ENCODE measurements around the gene IREB2. TPM values are rescaled to one million over a fixed set of nuclear protein-coding genes. Genes with fewer than 3 reads are reported as not detected.

The IREB2 gene
- total and polyA plus RNA-seq, 4 donors = 9.8 to 71.5 (median 38.4) TPM

- H3K27ac ChIP-seq (ENCODE audit: low read depth in 1 of 2, low read length in 1 of 2) = no peak overlapping the region
- H3K4me1 ChIP-seq (ENCODE audit: control insufficient read depth in 5 of 5, insufficient read depth in 5 of 5, low read length in 5 of 5) = peaks cover 4 to 27% (median 13%) of the 10 kb centered on the region in 5 donors
- peaks cover 0 to 6% (median 3%) of the 10 kb centered on the region in 4 donors for H3K36me3 ChIP-seq (ENCODE audit: control insufficient read depth in 4 of 4, insufficient read depth in 4 of 4, low read length in 4 of 4)
- no peak overlapping the region for H3K4me3 ChIP-seq
- H3K27me3 ChIP-seq (ENCODE audit: control insufficient read depth in 3 of 3, insufficient read depth in 3 of 3, low read length in 2 of 3) = no peaks in the 10 kb centered on the region
- H3K9me3 ChIP-seq (ENCODE audit: control insufficient read depth in 4 of 4, insufficient read depth in 3 of 4, low read length in 3 of 4) = no peaks in the 10 kb centered on the region
- no peak for ATAC-seq (ENCODE audit: insufficient read depth, low FRiP score)
- H3K9ac ChIP-seq (ENCODE audit: insufficient read depth in 1 of 2, low read length in 2 of 2) = no peak overlapping the region
- no peak for DNase-seq
- no peak for TF ChIP-seq CTCF (IDR thresholded peaks at IDR 0.05; ENCODE audit: control extremely low read depth, extremely low read depth)
- WGBS, 2 donors = 86 to 94% methylated on average over 7 of the region's 7 CpGs
These were observed 18.4 kb downstream of the IREB2 start for GRCh38 chr15:78456426-78456825.

- H3K36me3 ChIP-seq (ENCODE audit: control insufficient read depth in 4 of 4, insufficient read depth in 4 of 4, low read length in 4 of 4) = peaks cover 0 to 6% (median 3%) of the 10 kb centered on the region in 4 donors
- DNase-seq (peak in 2 of 3 donors; percentile 71 to 75), ATAC-seq (ENCODE audit: insufficient read depth, low FRiP score) (no peak)
- H3K4me1 ChIP-seq (ENCODE audit: control insufficient read depth in 5 of 5, insufficient read depth in 5 of 5, low read length in 5 of 5) = peaks cover 4 to 27% (median 13%) of the 10 kb centered on the region in 5 donors
- no peaks in the 10 kb centered on the region for H3K9me3 ChIP-seq (ENCODE audit: control insufficient read depth in 4 of 4, insufficient read depth in 3 of 4, low read length in 3 of 4)
- no peaks in the 10 kb centered on the region for H3K27me3 ChIP-seq (ENCODE audit: control insufficient read depth in 3 of 3, insufficient read depth in 3 of 3, low read length in 2 of 3)
- no peak overlapping the region for H3K9ac ChIP-seq (ENCODE audit: insufficient read depth in 1 of 2, low read length in 2 of 2)
- no peak for TF ChIP-seq CTCF (IDR thresholded peaks at IDR 0.05; ENCODE audit: control extremely low read depth, extremely low read depth)
- H3K27ac ChIP-seq (ENCODE audit: low read depth in 1 of 2, low read length in 1 of 2) = no peak overlapping the region
- no peak overlapping the region for H3K4me3 ChIP-seq
- WGBS, 2 donors = 4 to 19% methylated on average over 1 of the region's 1 CpG
These were observed 19.1 kb downstream of the IREB2 start for GRCh38 chr15:78457101-78457500.

DNA sequence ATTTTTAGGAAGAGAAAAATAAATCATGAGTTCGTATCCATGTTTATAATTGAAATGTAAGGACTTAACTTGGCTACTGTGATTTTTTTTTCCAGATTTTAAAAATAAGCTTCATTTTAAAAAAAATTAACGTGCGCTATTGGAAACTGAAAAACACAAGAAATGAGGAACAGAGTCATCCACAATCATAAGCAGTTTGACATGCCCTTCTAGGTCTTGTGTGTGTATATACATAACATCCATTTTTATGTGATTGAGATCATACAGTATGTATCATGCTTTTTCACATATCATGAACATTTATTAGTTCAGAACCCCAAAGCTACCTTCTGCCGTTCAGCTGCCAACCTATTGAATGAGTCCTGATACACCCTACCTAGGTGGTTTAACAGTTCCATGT is 22.7 kb downstream of the IREB2 start:
- Histone ChIP-seq H3K4me3 (no peak overlapping the region), H3K9me3 (ENCODE audit: control insufficient read depth in 4 of 4, insufficient read depth in 3 of 4, low read length in 3 of 4) (no peaks in the 10 kb centered on the region), H3K9ac (ENCODE audit: insufficient read depth in 1 of 2, low read length in 2 of 2) (no peak overlapping the region), H3K27ac (ENCODE audit: low read depth in 1 of 2, low read length in 1 of 2) (no peak overlapping the region), H3K27me3 (ENCODE audit: control insufficient read depth in 3 of 3, insufficient read depth in 3 of 3, low read length in 2 of 3) (no peaks in the 10 kb centered on the region), H3K4me1 (ENCODE audit: control insufficient read depth in 5 of 5, insufficient read depth in 5 of 5, low read length in 5 of 5) (peaks cover 3 to 22% (median 4%) of the 10 kb centered on the region in 5 donors), H3K36me3 (ENCODE audit: control insufficient read depth in 4 of 4, insufficient read depth in 4 of 4, low read length in 4 of 4) (peaks cover 6 to 20% (median 18%) of the 10 kb centered on the region in 4 donors)
- TF ChIP-seq CTCF (IDR thresholded peaks at IDR 0.05; ENCODE audit: control extremely low read depth, extremely low read depth) = no peak
- DNase-seq (no peak), ATAC-seq (ENCODE audit: insufficient read depth, low FRiP score) (no peak)
- WGBS, 2 donors = 81 to 87% methylated on average over 4 of the region's 4 CpGs
